HG02840 (cell line): ENCODE results near the gene XCL2.
"Not testable (repeated sequence)": the region's sequence is repeated elsewhere in the genome, so short reads cannot be mapped to it uniquely, and the experiment has no call there.

Source experiments
- ATAC-seq: cut with Tn5 transposase; IDR thresholded peaks from one replicate; pipeline ENCODE4 v1.9.1; 2021; ENCODE audit warnings: mild to moderate bottlenecking, moderate library complexity, moderate number of reproducible peaks; ENCODE audit not compliant: unreplicated experiment, low FRiP score

Gene XCL2

DNA sequence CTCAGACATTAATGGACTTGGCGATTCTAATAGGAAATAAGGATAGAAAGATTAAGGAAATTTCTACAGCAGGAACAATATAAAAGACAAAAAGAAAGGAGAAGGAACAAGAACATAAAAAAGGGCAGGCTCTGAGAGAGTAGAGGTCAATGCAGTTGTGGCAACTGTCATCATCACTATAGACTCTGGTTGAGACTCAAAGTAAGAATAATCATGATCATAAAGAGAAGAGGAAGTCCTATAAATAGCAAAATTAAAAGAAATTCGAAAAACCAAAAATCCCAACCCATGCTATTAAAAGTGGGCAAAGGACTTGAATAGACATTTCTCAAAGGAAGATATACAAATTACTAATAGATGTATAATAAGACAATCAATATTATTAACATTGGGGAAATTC, 18.2 kb upstream of the XCL2 start:
- no peak for ATAC-seq

DNA sequence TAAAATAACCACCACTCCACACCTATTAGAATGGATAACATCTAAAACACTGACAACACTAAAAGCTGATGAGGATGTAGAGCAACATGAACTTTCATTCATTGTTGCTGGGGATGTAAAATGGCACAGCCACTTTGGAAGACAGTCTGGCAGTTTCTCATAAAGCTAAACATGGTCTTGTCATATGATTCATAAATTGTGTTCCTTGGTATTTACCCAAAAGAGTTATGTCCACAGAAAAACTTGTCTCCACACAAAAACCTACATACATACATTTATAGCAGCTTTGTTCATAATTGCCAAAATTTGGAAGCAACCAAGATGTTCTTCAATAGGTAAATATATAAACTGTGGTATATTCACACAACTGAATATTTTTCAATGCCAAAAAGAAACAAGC, 16.6 kb upstream of the XCL2 start:
- no peak for ATAC-seq

DNA sequence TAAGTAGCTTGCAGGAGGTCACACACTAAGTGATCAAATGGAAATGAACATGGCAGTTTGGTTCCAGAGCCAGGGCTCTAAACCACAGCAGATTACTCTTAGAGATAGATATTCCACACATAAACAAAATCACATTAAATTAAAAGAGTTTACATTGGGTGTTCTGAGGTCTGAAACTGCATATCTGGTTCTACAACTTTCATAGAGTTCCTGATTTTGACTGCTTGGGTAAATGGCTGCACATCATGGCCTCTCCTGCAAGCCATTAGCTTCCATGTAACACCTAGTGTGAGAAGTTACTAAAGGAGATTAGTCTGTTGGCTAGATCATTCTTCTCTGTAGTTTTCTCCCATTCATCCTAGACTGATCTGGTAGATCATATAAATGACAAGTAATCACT, 12.8 kb upstream of the XCL2 start:
- no peak for ATAC-seq

DNA sequence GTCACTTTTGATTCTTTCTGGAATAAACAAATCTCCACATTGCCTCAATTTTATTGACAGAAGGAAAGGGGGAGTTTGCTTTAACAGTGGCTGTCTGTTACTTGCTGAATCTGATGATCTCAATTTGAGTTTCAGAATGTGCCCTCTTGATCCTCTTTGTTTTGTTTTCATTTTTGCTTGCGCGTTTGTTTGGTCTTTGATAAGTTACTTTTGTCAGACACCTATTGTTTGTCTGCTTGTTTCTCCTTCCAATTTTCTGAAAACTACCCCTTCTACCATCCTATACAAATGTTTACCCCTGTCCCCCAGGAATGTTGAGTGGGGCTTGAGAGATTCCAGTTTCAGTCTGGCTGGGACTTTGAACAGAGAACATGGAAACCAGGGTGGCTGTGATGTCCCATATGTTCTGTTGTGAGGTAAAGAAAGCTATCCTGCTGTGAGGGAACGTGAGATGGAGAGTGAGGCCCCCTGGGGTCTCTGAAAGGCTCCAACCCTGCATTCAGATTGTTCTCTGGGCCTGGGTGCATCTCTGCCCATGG, 11.8 kb upstream of the XCL2 start:
- no peak for ATAC-seq

DNA sequence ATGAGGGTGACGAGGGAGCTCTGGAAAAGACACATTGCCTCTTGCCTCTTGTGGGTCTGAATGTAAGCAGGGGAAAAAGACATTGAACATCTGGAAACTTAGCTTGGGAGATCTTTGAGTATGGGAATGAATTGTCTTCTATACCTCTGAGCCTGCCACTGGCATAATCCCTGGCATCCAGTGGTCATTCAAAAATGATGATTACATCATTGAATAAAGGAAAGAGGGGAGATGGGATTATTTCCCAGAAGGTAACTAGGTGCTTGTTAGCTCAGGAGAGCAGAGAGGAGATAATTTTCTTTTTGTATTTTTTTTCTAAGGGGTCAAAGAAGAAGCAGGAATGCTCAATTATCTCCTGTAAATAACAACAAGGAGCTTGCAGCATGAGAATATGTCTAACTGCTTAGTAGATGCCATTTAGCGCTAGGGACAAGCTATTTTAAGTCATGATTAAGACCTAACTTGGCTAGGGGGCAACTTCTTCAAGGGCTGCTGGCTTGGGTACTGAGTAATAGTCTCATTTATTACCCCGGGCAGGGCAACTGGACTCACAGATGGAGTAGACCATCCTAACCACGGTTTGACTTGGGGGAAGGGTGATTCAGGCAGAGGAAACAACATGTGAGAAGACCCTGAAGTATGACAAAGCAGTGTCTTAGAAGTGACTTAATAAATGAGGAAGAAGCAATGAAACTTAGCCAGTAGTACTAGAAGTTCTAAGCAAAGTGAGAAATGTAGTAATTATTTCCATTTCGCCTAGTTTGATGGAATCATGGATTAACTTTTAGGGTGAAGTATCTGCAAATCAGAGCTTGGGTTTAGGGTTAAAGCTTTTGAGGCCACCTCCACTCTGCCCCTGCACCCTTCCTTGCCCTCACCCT, 11.0 kb upstream of the XCL2 start:
- ATAC-seq = no peak

DNA sequence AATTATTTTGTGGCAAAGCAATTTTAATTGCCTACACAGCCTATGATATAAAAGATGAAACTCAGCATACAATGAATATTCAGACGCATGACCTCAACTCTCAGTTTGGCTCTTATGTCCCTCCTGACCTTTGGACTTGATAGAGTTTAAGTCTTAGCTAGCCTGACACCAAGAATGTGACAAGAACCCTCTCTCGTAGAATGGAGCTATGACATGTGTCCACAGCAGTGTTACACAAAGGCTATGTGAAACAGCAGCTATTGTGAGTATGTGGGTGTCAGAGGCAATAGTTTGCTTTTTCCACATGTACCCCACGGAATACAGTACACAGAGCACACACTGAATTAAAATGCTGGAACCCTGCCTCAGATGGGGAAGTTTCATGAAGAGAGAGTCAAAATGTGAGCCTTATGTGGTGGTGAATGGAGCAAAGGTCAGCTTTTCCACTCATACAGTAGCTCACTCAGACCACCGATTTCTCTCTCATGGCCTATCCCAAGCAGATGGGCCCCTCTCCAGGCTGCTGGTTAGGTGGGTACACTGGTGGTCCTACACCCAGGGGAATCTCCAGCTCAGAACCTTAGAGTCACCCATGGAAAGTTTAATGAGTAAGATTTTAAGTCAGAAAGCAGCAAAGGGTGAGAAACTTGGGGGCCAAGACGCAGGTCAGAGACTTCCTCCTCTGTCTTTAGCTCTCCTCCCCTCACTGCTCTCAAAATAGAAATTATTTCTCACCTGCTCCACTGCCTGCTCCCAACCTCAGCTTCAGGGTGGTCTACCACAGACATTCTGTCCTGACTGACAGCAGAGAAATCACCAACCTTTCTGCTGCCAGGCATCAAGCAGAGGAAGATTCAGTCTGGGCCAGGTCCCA, 10.1 kb upstream of the XCL2 start:
- ATAC-seq = no peak

DNA sequence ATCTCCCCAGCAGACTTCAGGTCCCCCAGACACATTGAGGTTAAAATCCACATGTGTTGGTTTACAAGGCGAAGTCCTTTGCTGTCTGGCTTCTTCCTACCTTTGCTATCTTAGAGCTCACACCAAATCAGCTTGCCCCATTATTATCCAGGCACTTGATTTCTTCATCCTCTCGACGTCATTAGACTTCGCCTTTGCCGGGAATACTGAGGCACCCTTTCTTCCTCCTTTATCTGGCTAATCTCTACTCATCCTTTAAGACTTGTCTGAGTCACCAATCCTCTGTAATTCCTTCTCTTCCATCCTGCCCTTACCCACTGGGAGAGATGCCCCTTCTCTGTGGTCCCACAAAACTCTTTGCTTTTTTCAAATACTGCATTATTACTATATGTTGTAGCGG, 9.2 kb upstream of the XCL2 start:
- ATAC-seq = no peak

DNA sequence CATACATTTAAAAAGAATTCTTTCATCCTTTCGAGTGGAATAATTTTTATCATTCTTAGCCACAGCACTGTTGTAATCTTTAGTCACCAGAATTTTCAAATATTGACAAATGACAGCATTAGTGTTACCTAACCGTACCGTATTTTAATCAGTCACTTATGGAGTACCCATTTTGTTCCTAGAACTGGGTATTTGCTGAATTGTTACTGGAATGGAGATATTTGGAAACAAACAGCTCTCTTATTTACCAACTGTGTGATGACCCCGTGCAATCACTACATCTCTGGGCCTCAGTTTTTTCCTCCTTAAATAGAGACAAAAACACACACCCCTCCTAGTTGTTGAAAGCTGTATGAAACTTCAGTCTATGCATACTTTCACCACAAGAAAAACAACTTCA, 7.9 kb upstream of the XCL2 start:
- ATAC-seq = no peak

DNA sequence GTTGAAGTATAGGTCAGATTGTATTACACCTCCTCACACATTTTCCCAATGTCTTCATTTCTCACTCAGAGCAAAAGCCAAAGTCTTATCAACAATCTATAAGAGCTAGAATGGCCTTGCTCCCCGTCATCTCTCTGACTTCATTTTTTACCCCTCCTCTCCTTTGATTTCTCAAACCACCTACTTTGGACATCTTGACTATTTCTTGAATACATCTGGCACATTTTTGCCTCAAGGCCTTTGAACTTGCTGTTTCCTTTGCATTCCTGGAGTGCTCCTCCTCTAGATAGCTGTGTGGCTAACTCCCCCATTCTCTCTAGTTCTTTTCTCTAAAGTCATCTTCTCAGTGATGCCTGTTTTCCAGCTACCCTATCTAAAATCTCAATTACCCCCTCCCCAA, 7.2 kb upstream of the XCL2 start:
- ATAC-seq = no peak

DNA sequence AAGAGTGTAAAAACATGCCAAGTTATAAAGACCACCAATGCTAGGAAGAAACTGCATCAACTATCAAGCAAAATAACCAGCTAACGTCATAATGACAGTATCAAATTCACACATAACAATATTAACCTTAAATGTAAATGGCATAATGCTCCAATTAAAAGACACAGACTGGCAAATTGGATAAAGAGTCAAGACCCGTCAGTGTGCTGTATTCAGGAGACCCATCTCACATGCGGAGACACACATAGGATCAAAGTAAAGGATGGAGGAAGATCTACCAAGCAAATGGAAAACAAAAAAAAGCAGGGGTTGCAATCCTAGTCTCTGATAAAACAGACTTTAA, 2.7 kb upstream of the XCL2 start:
- ATAC-seq = not testable (repeated sequence)

DNA sequence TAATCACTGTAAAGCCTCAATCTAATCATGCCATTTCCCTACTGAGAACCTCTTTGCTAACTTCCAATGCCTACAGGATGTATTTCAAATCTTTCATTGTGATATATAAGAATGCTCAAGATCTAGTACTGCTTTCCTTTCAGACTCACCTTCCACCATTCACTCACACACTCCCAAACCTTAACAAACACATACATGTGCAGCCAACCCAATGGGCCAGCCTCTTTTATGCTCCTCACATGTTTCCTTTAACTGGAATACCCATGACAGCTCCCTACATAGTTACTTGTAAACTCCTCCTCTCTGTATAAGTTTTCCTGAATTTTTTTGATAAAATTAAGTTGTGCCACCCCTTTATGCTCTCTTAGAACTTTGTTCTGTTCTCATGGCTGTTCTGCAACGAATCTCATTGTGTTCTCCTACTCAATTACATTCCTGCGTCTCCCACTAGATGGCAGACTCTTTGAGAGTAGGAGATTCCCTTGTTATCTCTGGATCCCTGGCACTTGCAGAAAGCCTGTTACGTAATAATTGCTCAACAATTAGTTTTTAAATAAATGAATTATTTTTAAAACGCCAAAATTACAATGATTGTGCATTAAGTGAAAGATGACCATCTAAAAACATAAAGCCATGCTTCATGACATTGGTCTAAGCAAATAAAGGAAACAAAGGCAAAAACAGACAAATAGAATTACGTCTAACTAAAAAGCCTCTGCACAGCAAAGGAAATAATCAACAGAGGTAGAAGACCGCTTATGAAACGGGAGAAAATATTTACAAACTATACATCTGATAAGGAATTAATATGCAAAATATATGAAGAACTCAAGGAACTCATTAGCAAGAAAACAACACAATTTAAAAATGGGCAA, 2.1 kb upstream of the XCL2 start:
- not testable (repeated sequence) for ATAC-seq

DNA sequence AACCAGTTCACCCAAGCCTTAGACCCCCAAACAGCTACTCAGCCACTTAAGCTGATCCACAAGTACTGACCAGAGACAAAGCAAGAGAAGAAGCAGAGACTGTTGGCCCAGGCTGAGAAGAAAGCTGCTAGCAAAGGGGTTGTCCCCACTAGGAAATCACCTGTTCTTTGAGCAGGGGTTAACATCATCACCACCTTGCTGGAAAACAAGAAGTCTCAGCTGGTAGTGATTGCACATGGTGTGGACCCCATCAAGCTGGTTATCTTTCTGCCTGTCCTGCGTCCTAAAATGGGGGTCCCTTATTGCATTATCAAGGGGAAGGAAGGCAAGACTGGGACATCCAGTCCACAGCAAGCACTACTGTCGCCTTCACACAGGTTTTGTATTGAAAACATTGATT, 819 bp downstream of the XCL2 start:
- ATAC-seq = not testable (repeated sequence)

DNA sequence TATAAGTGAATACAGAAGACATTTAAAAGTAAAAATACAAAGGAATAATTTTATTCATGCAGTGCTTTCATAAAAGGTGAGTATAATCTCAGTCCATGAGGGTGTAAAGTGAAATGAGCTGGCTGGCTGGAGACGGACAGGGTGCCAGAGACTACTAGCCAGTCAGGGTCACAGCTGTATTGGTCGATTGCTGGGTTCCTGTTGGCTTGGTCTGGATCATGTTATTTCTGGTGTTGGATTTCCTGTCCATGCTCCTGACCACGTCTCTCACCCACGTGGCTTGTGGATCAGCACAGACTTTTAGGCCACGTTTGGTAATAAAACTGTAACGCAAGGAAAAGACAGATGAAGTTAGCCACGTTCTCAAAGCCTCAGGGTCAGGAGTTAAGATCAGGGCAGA, 3.0 kb downstream of the XCL2 start:
- not testable (repeated sequence) for ATAC-seq

DNA sequence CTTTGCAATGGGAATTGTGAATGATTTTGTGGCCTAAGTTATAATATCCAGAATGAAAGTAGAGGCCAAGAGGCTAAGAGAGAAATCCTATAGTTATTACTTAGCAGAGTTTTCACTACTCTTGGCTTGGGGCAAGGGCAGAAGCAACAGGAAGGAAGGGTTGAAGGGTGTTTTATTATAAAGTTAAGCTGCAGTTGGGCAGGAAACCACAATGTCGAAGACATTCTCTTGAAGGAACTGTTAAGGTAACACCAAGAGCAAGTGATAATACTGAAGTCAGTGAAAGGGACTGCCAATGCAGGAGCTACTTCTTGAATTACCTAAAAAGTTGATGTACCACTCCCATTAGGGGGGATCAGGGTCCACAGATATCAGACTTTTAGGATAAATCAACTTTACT, 8.3 kb downstream of the XCL2 start:
- peak; percentile 51 for ATAC-seq

DNA sequence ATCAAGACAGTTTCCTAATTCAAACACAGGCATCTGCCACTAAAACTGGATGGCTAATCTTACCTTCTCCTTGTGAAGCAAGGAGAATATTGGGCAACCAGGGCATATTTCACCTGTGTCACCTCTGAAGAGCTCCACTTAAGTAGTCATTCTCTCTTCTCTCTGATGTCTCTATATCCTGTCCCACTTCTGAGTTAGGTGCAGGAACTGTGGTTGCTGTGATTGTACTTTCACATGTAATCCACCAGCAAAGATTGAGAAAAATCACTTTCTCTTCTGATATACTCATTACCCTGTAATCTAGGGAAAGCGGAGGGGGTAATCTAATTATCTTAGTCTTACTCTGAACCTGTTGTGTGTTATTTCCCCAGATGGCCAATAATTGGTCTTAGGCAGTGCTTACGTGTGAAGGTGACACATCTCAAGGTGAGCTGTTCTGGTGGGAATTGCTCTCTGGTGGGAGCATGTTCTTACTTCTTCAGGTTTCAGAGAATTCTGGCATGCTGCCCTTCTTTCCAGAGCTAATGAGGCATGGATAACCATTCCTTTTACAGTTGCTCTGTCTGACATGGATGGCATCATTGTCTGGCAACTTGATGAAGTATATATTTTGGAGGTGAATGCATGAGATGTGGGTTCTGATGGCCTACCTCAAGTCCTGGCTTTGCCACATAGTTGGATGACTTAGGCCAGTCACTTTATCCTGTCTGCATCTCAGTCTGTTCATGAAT, 12.0 kb downstream of the XCL2 start:
- no peak for ATAC-seq

DNA sequence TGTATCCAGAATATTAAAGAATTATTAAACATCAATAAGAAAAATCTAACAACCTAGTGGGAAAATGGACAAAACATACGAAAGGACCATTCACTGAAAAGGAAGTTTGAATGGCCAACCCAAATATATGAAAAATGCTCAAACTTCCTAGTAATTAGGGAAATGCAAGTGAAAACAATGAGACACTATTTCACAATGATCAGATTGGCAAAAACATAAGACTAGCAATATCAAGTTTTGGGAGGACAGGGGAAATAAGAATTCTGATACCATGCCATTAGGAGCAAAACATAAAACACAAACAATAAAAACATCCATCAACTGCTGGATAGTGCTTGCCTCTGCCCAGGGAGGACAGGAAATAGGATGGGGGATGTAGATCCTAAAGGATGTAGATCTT, 14.3 kb downstream of the XCL2 start:
- no peak for ATAC-seq

DNA sequence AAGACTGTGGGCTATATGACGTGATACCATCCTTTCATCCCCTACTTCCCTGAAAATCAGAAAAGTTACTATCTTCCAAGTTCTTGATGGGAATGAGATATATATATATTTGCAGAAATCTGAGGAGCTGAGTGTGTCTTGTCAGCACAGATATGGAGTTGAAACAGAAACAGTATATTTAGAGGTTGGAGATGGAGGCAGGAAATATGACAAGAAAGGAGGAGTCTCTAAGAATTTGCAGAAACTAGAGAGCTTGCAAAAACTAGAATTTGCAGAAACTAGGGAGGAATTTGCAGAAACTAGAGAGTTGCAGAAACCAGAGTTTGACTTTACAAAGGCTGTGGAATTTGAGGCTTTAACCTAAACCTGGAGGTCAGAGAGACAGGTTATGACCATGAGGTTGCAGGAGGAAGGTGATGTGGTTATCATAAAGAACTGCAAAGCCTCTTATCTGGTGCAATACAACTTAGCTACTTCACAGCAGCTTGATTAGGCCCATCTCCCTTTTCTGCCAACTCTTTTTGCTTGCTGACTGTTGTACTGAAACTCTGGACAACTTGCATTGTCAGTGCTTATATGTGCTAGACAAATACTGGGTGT, 22.3 kb downstream of the XCL2 start:
- ATAC-seq = no peak

DNA sequence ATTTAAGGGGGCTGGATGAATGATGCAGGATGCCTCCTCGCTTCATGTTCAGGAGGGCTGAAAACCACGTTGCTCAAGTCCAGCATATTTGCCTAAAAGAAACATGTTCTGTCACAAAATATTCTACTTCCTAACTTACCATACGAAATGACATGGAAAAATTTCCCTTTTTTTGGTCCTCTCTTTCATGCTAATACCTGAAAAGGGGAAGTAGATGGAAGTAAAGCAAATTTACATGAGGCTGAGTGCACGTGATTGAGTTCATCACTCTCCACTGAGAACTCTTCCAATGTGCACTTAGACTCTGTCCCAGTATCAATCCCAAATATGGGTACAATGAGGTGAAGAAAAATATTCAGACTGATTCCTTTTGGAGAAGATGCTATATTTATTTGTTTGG, 23.0 kb downstream of the XCL2 start:
- ATAC-seq = no peak

DNA sequence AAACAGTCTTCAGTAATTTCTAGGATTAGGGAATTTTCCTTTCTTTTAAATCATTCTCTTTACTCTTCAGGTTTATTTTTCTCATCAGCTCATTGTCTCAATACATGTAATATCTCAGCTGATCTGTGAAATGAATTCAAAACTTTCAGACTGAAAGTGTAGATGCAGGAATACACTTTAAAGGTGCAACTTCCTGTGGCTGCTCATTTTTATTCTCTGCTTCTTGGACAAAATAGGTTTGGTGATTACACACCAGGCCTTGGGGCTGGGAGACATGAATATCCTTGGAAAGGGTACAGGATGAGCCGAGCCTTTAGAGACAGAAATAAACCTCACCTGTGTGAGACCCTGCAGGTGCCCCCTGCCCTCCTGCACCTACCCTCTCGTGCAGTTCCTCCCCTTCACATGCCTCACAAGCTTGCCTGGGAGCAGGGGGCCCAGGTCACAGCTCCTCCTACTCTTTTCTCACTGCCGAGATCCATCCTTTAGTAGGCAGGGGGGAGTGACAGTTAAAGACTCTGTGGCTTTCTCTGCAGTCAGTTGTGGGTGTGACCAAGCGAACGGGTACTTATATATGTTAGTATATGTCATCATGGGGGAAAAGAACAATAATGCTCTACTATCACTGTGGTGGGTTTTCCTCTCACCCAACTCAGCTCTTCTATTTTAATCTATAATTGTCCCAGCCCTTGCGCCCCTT, 23.6 kb downstream of the XCL2 start:
- no peak for ATAC-seq
